Mononuclear cell (primary cell): ENCODE results near the gene KRT222. TPM values are rescaled to one million over a fixed set of nuclear protein-coding genes. Genes with fewer than 3 reads are reported as not detected.

Experiments
- H3K27me3 ChIP-seq: 2 replicates; pipeline ENCODE4 v1.6.0; 2011; ENCODE audit warnings: low read length, control low read depth; ENCODE audit not compliant: insufficient read depth
- H3K4me1 ChIP-seq: 2 replicates; pipeline ENCODE4 v1.5.1; 2011; ENCODE audit warnings: mild to moderate bottlenecking, low read length, control low read depth; ENCODE audit not compliant: insufficient read depth
- H3K4me3 ChIP-seq: 2 replicates; pipeline ENCODE4 v1.5.1; 2011; ENCODE audit warnings: mild to moderate bottlenecking, low read length, moderate library complexity
- H3K9me3 ChIP-seq: 2 replicates; pipeline ENCODE4 v1.5.1; 2011; ENCODE audit warnings: low read depth, mild to moderate bottlenecking, control low read depth, low read length
- total RNA-seq: library from RNA; depleted of rRNA; stranded (reverse); fragments of >200 nt; gene quantifications from one replicate; pipeline ENCODE4 v1.2.3, GENCODE V29; 2012

KRT222 gene
- total RNA-seq, 1 donor, result not detected

- no peaks in the 10 kb centered on the region for H3K4me1 ChIP-seq
- no peaks in the 10 kb centered on the region for H3K27me3 ChIP-seq
- H3K4me3 ChIP-seq, result no peak overlapping the region
- H3K9me3 ChIP-seq, result no peaks in the 10 kb centered on the region
These were observed 31.1 kb downstream of the KRT222 start for GRCh38 chr17:40633871-40634270.

GRCh38 chr17:40632216-40632615 is 32.8 kb downstream of the KRT222 start:
- Histone ChIP-seq H3K4me1 (no peaks in the 10 kb centered on the region), H3K9me3 (no peaks in the 10 kb centered on the region)

GRCh38 chr17:40629842-40630241 is 35.1 kb downstream of the KRT222 start:
- H3K9me3 ChIP-seq, result no peaks in the 10 kb centered on the region
- no peaks in the 10 kb centered on the region for H3K4me1 ChIP-seq
- no peaks in the 10 kb centered on the region for H3K27me3 ChIP-seq
- no peak overlapping the region for H3K4me3 ChIP-seq

More at GRCh38 chr17:40632216-40632615, 32.8 kb downstream of the KRT222 start:
- H3K27me3 ChIP-seq, result no peaks in the 10 kb centered on the region
- H3K4me3 ChIP-seq, result no peak overlapping the region

- Histone ChIP-seq H3K4me1 (peaks cover 18% of the 10 kb centered on the region), H3K9me3 (no peaks in the 10 kb centered on the region), H3K4me3 (no peak overlapping the region), H3K27me3 (no peaks in the 10 kb centered on the region)
These were observed 39.7 kb downstream of the KRT222 start for GRCh38 chr17:40625311-40625710.

GRCh38 chr17:40623419-40624210 is 41.4 kb downstream of the KRT222 start:
- Histone ChIP-seq H3K4me1 (peaks cover 28% of the 10 kb centered on the region), H3K9me3 (no peaks in the 10 kb centered on the region), H3K27me3 (no peaks in the 10 kb centered on the region), H3K4me3 (no peak overlapping the region)

- no peak overlapping the region for H3K4me3 ChIP-seq
These were observed 42.5 kb downstream of the KRT222 start for GRCh38 chr17:40622509-40622928.

GRCh38 chr17:40621578-40621977 is 43.4 kb downstream of the KRT222 start:
- H3K4me3 ChIP-seq, result no peak overlapping the region
- peaks cover 39% of the 10 kb centered on the region for H3K4me1 ChIP-seq
- H3K27me3 ChIP-seq, result no peaks in the 10 kb centered on the region
- H3K9me3 ChIP-seq, result no peaks in the 10 kb centered on the region

More at GRCh38 chr17:40622509-40622928, 42.5 kb downstream of the KRT222 start:
- Histone ChIP-seq H3K9me3 (no peaks in the 10 kb centered on the region), H3K4me1 (peaks cover 33% of the 10 kb centered on the region), H3K27me3 (no peaks in the 10 kb centered on the region)

- no peaks in the 10 kb centered on the region for H3K27me3 ChIP-seq
- peaks cover 41% of the 10 kb centered on the region for H3K4me1 ChIP-seq
- H3K9me3 ChIP-seq, result no peaks in the 10 kb centered on the region
- no peak overlapping the region for H3K4me3 ChIP-seq
These were observed 44.0 kb downstream of the KRT222 start for GRCh38 chr17:40621019-40621418.

- no peaks in the 10 kb centered on the region for H3K27me3 ChIP-seq
- peaks cover 59% of the 10 kb centered on the region for H3K4me1 ChIP-seq
- H3K9me3 ChIP-seq, result no peaks in the 10 kb centered on the region
- no peak overlapping the region for H3K4me3 ChIP-seq
These were observed 46.0 kb downstream of the KRT222 start for GRCh38 chr17:40618754-40619625.

GRCh38 chr17:40617678-40618240 is 47.2 kb downstream of the KRT222 start:
- H3K4me1 ChIP-seq, result peaks cover 64% of the 10 kb centered on the region
- no peaks in the 10 kb centered on the region for H3K9me3 ChIP-seq
- no peaks in the 10 kb centered on the region for H3K27me3 ChIP-seq
- no peak overlapping the region for H3K4me3 ChIP-seq

- H3K4me1 ChIP-seq, result peaks cover 64% of the 10 kb centered on the region
These were observed 48.4 kb downstream of the KRT222 start for GRCh38 chr17:40616592-40616991.

GRCh38 chr17:40615841-40616476 is 49.0 kb downstream of the KRT222 start:
- no peak overlapping the region for H3K4me3 ChIP-seq
- peaks cover 66% of the 10 kb centered on the region for H3K4me1 ChIP-seq
- no peaks in the 10 kb centered on the region for H3K9me3 ChIP-seq

More at GRCh38 chr17:40616592-40616991, 48.4 kb downstream of the KRT222 start:
- Histone ChIP-seq H3K4me3 (no peak overlapping the region), H3K27me3 (no peaks in the 10 kb centered on the region), H3K9me3 (no peaks in the 10 kb centered on the region)

GRCh38 chr17:40615068-40615840 is 49.7 kb downstream of the KRT222 start:
- H3K4me1 ChIP-seq, result peaks cover 68% of the 10 kb centered on the region
- no peak overlapping the region for H3K4me3 ChIP-seq
- no peaks in the 10 kb centered on the region for H3K27me3 ChIP-seq
- no peaks in the 10 kb centered on the region for H3K9me3 ChIP-seq

More at GRCh38 chr17:40615841-40616476, 49.0 kb downstream of the KRT222 start:
- no peaks in the 10 kb centered on the region for H3K27me3 ChIP-seq

GRCh38 chr17:40614431-40615067 is 50.4 kb downstream of the KRT222 start:
- Histone ChIP-seq H3K9me3 (no peaks in the 10 kb centered on the region), H3K4me1 (peaks cover 61% of the 10 kb centered on the region), H3K4me3 (no peak overlapping the region), H3K27me3 (no peaks in the 10 kb centered on the region)
